Esophagus (tissue), 2 donors: ENCODE results near the gene BCAM. TPM values are rescaled to one million over a fixed set of nuclear protein-coding genes. Genes with fewer than 3 reads are reported as not detected.
"Not testable (repeated sequence)": the region's sequence is repeated elsewhere in the genome, so short reads cannot be mapped to it uniquely, and the experiment has no call there.

Source experiments
- H3K27ac ChIP-seq, 2 donors: one replicate each; pipeline ENCODE4 v1.5.1; 2013; ENCODE audit warnings: low read depth in 2 of 2, mild to moderate bottlenecking in 2 of 2, inconsistent platforms in 1 of 2, low read length in 1 of 2, moderate library complexity in 1 of 2
- H3K27me3 ChIP-seq, 2 donors: one replicate each; pipeline ENCODE4 v1.6.1; 2013; ENCODE audit warnings: low read length in 2 of 2, control low read depth in 1 of 2, mild to moderate bottlenecking in 1 of 2; ENCODE audit not compliant: insufficient read depth in 2 of 2, control insufficient read depth in 1 of 2
- H3K36me3 ChIP-seq, 2 donors: one replicate each; pipeline ENCODE4 v1.6.1; 2013; ENCODE audit warnings: low read length in 1 of 2; ENCODE audit not compliant: control insufficient read depth in 2 of 2, insufficient read depth in 2 of 2
- H3K4me1 ChIP-seq, 2 donors: one replicate each; pipeline ENCODE4 v1.6.1; 2013; ENCODE audit warnings: low read length in 1 of 2; ENCODE audit not compliant: control insufficient read depth in 2 of 2, insufficient read depth in 2 of 2
- H3K4me3 ChIP-seq, 2 donors: one replicate each; pipeline ENCODE4 v1.5.1; 2013; ENCODE audit warnings: low read length in 2 of 2, mild to moderate bottlenecking in 2 of 2, low read depth in 1 of 2, moderate library complexity in 1 of 2
- H3K9me3 ChIP-seq, 2 donors: one replicate each; pipeline ENCODE4 v1.6.1; 2013; ENCODE audit warnings: mild to moderate bottlenecking in 2 of 2, low read depth in 1 of 2, low read length in 1 of 2, moderate library complexity in 1 of 2; ENCODE audit not compliant: control insufficient read depth in 2 of 2, insufficient read depth in 1 of 2
- whole genome bisulfite sequencing, 2 donors: extraction: QIAGEN DNeasy Blood & Tissue Kit; methylation state at CpG; one replicate each; pipeline ENCODE4 v1.1.7; 2013; 5-methylcytosine and 5-hydroxymethylcytosine counted together
- polyA plus RNA-seq, 2 donors: library from polyadenylated mRNA; stranded (reverse); fragments of 200-250 nt; gene quantifications; one replicate each; pipeline ENCODE4 v1.2.3, GENCODE V29; 2013
- donor health status: healthy with polysubstance abuse.
- donor health status: Bipolar disorder and iron deficiency.

BCAM gene, protein sequence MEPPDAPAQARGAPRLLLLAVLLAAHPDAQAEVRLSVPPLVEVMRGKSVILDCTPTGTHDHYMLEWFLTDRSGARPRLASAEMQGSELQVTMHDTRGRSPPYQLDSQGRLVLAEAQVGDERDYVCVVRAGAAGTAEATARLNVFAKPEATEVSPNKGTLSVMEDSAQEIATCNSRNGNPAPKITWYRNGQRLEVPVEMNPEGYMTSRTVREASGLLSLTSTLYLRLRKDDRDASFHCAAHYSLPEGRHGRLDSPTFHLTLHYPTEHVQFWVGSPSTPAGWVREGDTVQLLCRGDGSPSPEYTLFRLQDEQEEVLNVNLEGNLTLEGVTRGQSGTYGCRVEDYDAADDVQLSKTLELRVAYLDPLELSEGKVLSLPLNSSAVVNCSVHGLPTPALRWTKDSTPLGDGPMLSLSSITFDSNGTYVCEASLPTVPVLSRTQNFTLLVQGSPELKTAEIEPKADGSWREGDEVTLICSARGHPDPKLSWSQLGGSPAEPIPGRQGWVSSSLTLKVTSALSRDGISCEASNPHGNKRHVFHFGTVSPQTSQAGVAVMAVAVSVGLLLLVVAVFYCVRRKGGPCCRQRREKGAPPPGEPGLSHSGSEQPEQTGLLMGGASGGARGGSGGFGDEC
- polyA plus RNA-seq: 10 to 100 TPM; 18.0 to 22.1 TPM

DNA sequence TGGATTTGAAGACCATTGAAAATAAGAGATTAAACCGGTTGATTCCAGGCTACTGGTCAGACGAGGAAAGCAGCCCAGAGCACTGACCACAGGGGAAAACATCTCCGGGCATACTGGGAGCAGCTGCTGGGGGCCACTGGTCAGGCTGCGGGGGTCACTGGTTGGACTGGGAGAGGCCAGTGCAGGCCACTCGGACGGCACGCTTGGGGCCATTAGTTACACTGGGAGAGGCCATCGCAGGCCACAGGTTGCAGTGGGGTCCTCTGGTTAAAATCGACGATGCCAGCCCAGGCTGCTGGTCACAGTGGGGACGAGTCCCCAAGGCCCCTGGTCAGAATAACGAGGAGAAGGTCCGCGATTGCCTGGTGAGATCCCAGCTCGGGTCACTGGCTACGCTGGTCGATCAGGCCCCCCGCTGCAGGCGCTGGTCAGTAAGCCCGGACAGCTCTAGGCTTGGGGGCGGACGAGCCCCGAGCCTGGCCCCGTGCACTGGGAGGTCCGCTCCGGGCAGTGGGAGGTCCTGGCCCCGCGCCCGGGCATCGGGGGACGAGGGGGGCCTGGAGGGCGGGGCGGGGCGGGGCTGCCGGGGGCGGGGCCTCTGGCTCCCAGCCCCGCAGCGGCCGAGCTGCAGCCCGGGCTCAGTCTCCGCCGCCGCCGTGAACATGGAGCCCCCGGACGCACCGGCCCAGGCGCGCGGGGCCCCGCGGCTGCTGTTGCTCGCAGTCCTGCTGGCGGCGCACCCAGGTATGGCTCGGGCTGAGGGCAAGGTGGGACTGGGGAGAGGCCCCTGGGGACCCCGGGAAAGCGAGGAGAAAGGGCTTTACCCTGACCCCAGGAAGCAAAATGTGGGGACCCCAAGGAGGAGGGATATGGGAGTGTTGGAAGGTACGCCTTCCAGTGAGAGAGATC, at the start of gene BCAM:
TSS of gene BCAM (plus strand) at position 641 of the 909 bp plus-strand sequence. CDS start at position 663, 22 bp downstream.
- Histone ChIP-seq H3K27ac (peak within 1 kb of the TSS; percentile 27 to 48), H3K4me1 (peaks cover 5 to 18% of the 10 kb centered on the region in 2 donors), H3K36me3 (peaks cover 0 to 9% of the 10 kb centered on the region in 2 donors), H3K27me3 (no peaks in the 10 kb centered on the region), H3K4me3 (peak within 1 kb of the TSS; percentile 27 to 54), H3K9me3 (no peaks in the 10 kb centered on the region)
- WGBS, 2 donors: 2% methylated on average over 45 to 59 of the region's 59 CpGs

DNA sequence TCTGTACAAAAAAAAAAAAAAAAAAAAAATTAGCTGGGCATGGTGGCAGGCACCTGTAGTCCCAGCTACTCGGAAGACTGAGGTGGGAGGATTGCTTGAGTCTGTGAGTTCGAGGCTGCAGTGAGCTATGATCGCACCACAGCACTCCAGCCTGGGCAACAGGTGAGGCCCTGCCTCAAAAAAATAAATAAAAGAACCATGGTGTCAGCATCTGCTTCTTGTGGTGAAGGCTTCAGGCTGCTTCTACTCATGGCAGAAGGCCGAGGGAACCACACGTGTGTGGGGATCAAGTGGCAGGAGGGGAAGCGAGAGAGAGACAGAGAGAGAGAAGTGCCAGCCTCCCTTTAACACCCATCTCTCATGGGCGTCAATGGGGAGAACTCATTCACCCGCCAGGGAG, 46.9 kb upstream of the BCAM start:
- no peaks in the 10 kb centered on the region for H3K27me3 ChIP-seq
- no peak overlapping the region for H3K27ac ChIP-seq
- peaks cover 0 to 24% of the 10 kb centered on the region in 2 donors for H3K36me3 ChIP-seq
- peaks cover 0 to 9% of the 10 kb centered on the region in 2 donors for H3K4me1 ChIP-seq
- no peaks in the 10 kb centered on the region for H3K9me3 ChIP-seq
- no peak overlapping the region for H3K4me3 ChIP-seq
- 81 to 84% methylated on average over 8 of the region's 8 CpGs for WGBS, 2 donors

DNA sequence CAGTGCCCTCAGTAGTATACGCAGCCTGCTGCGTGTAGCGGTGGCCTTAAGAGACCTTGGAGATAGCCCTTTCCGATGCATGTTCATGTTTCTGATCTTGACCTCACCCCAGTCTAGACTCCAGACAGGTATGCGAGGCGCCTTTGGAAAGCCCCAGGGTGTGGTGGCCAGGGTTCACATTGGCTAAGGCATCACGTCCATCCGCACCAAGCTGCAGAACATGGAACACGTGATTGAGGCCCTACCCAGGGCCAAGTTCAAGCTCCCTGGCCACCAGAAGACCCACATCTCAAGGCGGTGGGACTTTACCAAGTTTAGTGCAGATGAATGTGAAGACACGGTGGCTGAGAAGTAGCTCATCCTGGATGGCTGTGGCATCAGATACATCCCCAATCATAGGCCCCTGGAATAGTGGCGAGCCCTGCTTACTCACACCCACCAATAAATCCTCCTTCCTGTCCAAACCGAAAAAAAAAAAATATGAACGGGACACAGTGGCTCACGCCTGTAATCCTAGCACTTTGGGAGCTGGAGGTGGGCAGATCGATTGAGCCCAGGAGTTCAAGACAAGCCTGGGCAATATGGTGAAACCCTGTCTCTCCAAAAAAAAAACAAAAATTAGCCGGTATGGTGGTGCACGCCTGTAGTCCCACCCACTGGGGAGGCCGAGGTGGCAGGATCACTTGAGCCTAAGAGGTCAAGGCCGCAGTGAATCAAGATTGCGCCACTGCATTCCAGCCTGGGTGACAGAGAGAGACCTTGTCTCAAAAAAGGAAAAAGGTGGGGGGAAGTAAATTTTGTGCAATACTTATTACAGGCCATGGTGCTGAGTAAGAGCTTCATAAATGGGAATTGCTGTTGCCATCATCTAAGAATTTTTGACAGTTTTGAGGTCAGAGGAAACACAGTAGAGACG, 43.6 kb upstream of the BCAM start:
- Histone ChIP-seq H3K27me3 (no peaks in the 10 kb centered on the region), H3K27ac (no peak overlapping the region), H3K4me3 (no peak overlapping the region), H3K9me3 (no peaks in the 10 kb centered on the region), H3K36me3 (no peaks in the 10 kb centered on the region), H3K4me1 (no peaks in the 10 kb centered on the region)
- WGBS, 2 donors: 70 to 75% methylated on average over 22 of the region's 22 CpGs

DNA sequence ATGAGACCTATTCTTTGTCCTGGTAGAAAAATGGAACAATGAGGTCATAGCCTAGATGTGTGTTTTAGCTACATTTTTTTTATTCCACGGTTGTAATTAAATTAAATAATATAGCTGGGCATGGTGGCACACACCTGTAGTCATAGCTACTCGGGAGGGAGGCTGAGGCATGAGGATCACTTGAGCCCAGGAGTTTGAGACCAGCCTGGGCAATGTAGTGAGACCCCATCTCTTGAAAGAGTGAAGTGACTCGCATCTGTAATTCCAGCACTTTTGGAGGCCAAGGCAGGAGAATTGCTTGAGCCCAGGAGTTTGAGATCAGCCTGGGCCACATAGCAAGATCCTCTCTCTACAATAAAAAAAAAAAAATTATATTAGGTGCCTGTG, 43.0 kb upstream of the BCAM start:
- H3K36me3 ChIP-seq: no peaks in the 10 kb centered on the region
- 87% methylated on average over 3 of the region's 3 CpGs for WGBS, 2 donors
- H3K4me1 ChIP-seq: no peaks in the 10 kb centered on the region
- H3K27ac ChIP-seq: no peak overlapping the region
- no peaks in the 10 kb centered on the region for H3K27me3 ChIP-seq
- no peak overlapping the region for H3K4me3 ChIP-seq
- no peaks in the 10 kb centered on the region for H3K9me3 ChIP-seq

DNA sequence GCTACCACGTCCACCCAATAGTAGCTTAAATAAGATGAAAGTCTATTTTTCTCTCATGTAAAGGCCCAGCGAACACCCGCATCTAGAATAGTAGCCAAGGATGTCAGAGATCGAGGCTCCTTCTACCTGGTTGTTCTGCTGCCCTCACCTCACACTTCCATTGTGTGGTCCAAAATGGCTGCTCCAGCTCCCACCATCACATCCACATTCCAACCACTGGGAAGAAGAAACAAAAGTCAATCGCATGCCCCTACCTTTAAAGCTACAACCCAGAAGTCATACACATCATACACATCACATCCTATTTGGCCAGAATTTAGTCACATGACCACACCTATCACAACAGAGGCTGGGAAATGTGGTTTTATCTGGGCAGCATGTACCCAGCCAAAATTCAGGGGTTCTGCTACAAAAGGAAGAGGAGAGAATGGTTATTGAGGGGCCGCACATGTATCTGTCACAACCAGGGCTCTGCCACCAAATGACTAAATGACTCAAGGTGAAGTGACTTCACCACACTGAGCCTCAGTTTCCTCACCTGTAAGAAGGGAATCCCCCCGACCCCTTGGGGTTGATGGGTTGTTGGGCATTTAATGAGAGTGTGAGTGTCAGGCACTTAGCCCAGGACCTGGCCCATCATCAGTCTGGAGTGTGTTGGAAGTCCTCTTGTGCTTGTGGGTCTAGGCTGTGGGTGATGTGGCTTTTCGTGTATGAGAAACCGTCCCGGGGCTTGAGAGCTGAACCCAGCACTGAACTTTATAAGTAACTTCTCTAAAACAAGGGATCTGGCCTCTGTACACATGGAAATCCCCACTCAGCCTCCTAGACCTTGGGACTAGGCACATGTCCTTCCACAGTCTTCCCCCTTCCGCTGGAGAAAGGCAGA, 41.4 kb upstream of the BCAM start:
- Histone ChIP-seq H3K36me3 (no peaks in the 10 kb centered on the region), H3K27ac (peak overlapping the region in 1 of 2 donors; percentile 14), H3K27me3 (no peaks in the 10 kb centered on the region), H3K9me3 (no peaks in the 10 kb centered on the region), H3K4me1 (no peaks in the 10 kb centered on the region), H3K4me3 (no peak overlapping the region)
- 73% methylated on average over 11 of the region's 11 CpGs for WGBS, 2 donors

DNA sequence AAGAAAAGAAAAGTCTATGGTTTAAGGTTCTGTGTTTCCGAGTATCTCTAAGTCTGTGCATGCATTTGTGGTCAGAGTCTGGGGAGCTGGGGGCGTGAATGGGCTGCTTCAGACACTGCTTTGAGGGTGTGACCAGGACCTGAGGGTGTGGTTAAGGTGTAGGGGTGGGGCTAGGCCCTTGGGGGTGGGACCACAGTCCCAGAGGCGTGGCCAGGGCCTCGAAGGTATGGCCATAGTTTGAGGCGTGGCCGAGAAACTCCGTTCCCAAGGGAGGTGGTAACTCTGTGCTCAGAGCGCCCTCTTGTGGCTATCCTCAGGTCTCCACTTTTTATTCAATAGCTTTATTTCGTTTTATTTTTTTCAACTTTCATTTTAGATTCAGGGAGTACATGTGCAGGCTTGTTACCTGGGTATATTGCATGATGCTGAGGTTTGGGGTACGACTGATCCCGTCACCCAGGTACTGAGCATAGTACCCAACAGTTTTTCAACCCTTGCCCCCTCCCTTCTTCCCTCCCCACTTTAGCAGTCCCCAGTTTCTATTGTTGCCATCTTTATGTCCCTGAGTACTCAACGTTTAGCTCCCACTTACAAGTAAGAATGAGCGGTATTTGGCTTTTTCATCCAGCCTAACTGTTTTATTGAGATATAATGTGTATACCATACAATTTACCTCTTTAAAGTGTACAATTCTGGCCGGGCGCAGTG, 38.2 kb upstream of the BCAM start:
- peak overlapping the region in 1 of 2 donors; percentile 33 for H3K27ac ChIP-seq
- no peaks in the 10 kb centered on the region for H3K27me3 ChIP-seq
- peaks cover 0 to 2% of the 10 kb centered on the region in 2 donors for H3K4me1 ChIP-seq
- no peaks in the 10 kb centered on the region for H3K36me3 ChIP-seq
- WGBS, 2 donors: 15 to 16% methylated on average over 15 of the region's 15 CpGs
- no peaks in the 10 kb centered on the region for H3K9me3 ChIP-seq
- no peak overlapping the region for H3K4me3 ChIP-seq

DNA sequence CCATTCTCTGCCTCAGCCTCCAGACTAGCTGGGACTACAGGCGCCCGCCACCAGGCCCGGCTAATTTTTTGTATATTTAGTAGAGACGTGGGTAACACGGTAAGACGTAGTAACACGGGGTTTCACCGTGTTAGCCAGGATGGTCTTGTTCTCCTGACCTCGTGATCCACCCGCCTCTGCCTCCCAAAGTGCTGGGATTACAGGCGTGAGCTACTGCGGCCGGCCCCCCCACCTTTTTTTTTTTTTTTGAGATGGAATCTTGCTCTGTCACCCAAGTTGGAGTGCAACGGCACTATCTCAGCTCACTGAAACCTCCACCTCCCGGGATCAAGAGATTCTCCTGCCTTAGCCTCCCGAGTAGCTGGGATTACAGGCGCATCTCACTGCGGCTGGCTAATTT, 36.8 kb upstream of the BCAM start:
- not testable (repeated sequence) for H3K4me1 ChIP-seq, H3K27ac ChIP-seq, H3K36me3 ChIP-seq, H3K4me3 ChIP-seq, H3K9me3 ChIP-seq, H3K27me3 ChIP-seq
- 83 to 85% methylated on average over 16 to 18 of the region's 18 CpGs for WGBS, 2 donors

DNA sequence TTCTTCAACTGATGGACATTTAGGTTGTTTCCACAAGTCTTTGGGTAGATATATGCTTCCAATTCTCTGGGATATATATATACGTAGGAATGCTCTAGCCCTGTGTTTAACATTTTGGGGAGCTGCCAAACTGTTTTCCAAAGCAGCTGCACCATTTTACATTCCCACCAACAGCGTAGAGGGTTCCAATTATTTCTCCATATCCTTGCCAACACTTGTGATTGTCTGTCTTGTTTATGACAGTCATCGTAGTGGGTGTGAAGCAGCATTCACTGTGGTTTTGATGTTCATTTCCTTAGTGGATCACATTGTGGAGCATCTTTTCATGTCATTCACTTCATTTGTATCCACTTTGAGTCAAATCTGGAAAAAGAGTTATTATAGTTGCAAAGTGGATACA, 35.9 kb upstream of the BCAM start:
- 42 to 55% methylated on average over 3 of the region's 3 CpGs for WGBS, 2 donors

More for the DNA sequence above, 35.9 kb upstream of the BCAM start:
- Histone ChIP-seq H3K27me3 (no peaks in the 10 kb centered on the region), H3K4me3 (no peak overlapping the region), H3K9me3 (no peaks in the 10 kb centered on the region), H3K4me1 (peaks cover 0 to 2% of the 10 kb centered on the region in 2 donors), H3K36me3 (no peaks in the 10 kb centered on the region), H3K27ac (no peak overlapping the region)
